ENCODE data around the gene CEP192. TPM values are rescaled to one million over a fixed set of nuclear protein-coding genes. Genes with fewer than 3 reads are reported as not detected.

Gene CEP192
- total and polyA plus RNA-seq, 2 of the 13 experiments (the other 11 are each of a cell fraction or from before 2014, with no cell fraction given): 15.3 to 24.7 TPM

- peak; percentile 99 for TF ChIP-seq ZSCAN20 (CRISPR knock-in tag; IDR thresholded peaks at IDR 0.05; ENCODE audit: borderline replicate concordance)
- peak; percentile 97 for TF ChIP-seq ZNF773 (CRISPR knock-in tag; IDR thresholded peaks at IDR 0.05; ENCODE audit: borderline replicate concordance)
- TF ChIP-seq RFX5 (IDR thresholded peaks at IDR 0.05; ENCODE audit: low read depth, low read length): no peak
- peak; percentile 67; the same call in 1 of the 2 replicates for TF ChIP-seq HOXA5 (CRISPR knock-in tag; IDR thresholded peaks at IDR 0.05)
- 0 out of 2 replicates have a peak, but pooled peaks have one; percentile 41 for TF ChIP-seq ZNF235 (CRISPR knock-in tag; IDR thresholded peaks at IDR 0.05; ENCODE audit: borderline replicate concordance)
- TF ChIP-seq ZNF780A (CRISPR knock-in tag; IDR thresholded peaks at IDR 0.05): peak; percentile 42; the same call in 1 of the 2 replicates
- no peak; the same call in 1 of the 2 replicates for TF ChIP-seq ZNF816 (CRISPR knock-in tag; IDR thresholded peaks at IDR 0.05; ENCODE audit: borderline replicate concordance)
- TF ChIP-seq ZNF282 (IDR thresholded peaks at IDR 0.05; ENCODE audit: partially characterized antibody): no peak
- no peak for TF ChIP-seq ZBTB33 (CRISPR knock-in tag; IDR thresholded peaks at IDR 0.05)
- no peak; the same call in 1 of the 2 replicates for TF ChIP-seq ZNF598 (CRISPR knock-in tag; IDR thresholded peaks at IDR 0.05; ENCODE audit: borderline replicate concordance)
- TF ChIP-seq KLF15 (CRISPR knock-in tag; IDR thresholded peaks at IDR 0.05; ENCODE audit: borderline replicate concordance): peak; percentile 58; the same call in 1 of the 2 replicates
- TF ChIP-seq KMT2B (CRISPR knock-in tag; IDR thresholded peaks at IDR 0.05): peak; percentile 70
- TF ChIP-seq ZBTB7A (CRISPR knock-in tag; IDR thresholded peaks at IDR 0.05): peak; percentile 84
- peak; percentile 97 for TF ChIP-seq ZNF30 (CRISPR knock-in tag; IDR thresholded peaks at IDR 0.05)
- TF ChIP-seq SP4 (CRISPR knock-in tag; IDR thresholded peaks at IDR 0.05): peak; percentile 97
- TF ChIP-seq GABPB1 (CRISPR knock-in tag; IDR thresholded peaks at IDR 0.05): peak; percentile 91
- TF ChIP-seq, protein P1, sequence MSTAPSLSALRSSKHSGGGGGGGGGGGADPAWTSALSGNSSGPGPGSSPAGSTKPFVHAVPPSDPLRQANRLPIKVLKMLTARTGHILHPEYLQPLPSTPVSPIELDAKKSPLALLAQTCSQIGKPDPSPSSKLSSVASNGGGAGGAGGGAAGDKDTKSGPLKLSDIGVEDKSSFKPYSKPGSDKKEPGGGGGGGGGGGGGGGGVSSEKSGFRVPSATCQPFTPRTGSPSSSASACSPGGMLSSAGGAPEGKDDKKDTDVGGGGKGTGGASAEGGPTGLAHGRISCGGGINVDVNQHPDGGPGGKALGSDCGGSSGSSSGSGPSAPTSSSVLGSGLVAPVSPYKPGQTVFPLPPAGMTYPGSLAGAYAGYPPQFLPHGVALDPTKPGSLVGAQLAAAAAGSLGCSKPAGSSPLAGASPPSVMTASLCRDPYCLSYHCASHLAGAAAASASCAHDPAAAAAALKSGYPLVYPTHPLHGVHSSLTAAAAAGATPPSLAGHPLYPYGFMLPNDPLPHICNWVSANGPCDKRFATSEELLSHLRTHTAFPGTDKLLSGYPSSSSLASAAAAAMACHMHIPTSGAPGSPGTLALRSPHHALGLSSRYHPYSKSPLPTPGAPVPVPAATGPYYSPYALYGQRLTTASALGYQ (CRISPR knock-in tag; IDR thresholded peaks at IDR 0.05): peak; percentile 86
- TF ChIP-seq, protein P2, sequence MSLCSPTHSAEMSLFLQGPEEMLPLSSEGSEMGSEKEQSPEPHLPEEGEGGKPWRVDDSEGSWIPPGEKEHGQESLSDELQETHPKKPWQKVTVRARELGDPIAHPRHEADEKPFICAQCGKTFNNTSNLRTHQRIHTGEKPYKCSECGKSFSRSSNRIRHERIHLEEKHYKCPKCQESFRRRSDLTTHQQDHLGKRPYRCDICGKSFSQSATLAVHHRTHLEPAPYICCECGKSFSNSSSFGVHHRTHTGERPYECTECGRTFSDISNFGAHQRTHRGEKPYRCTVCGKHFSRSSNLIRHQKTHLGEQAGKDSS (CRISPR knock-in tag; IDR thresholded peaks at IDR 0.05; ENCODE audit: borderline replicate concordance, low read depth): no peak; the same call in 1 of the 2 replicates
- peak; percentile 32; the same call in 1 of the 2 replicates for TF ChIP-seq ARNTL (CRISPR knock-in tag; IDR thresholded peaks at IDR 0.05)
- TF ChIP-seq ZNF451 (CRISPR knock-in tag; IDR thresholded peaks at IDR 0.05): peak; percentile 96
- peak; percentile 62; the same call in 1 of the 2 replicates for TF ChIP-seq MAZ (IDR thresholded peaks at IDR 0.05; ENCODE audit: borderline replicate concordance, low read depth, low read length)
- TF ChIP-seq MAZ (CRISPR knock-in tag; IDR thresholded peaks at IDR 0.05; ENCODE audit: low read depth): peak; percentile 97
- TF ChIP-seq ZNF7 (CRISPR knock-in tag; IDR thresholded peaks at IDR 0.05): no peak
- peak; percentile 24; the same call in 1 of the 2 replicates for TF ChIP-seq ZNF670 (CRISPR knock-in tag; IDR thresholded peaks at IDR 0.05; ENCODE audit: borderline replicate concordance)
- peak; percentile 85; the same call in 1 of the 2 replicates for TF ChIP-seq ZNF160 (CRISPR knock-in tag; IDR thresholded peaks at IDR 0.05)
- TF ChIP-seq SNRNP70 (IDR thresholded peaks at IDR 0.05; ENCODE audit: low read depth, low read length): no peak
- peak; percentile 97 for TF ChIP-seq ZFY (CRISPR knock-in tag; IDR thresholded peaks at IDR 0.05)
These were observed 42.9 kb upstream of the CEP192 start (continued) for GRCh38 chr18:12948050-12948804.

Data from HepG2 (cell line).